Spinal cord (tissue), 10 donors: ENCODE measurements around the gene ATXN1. TPM values are rescaled to one million over a fixed set of nuclear protein-coding genes. Genes with fewer than 3 reads are reported as not detected.
A peak's percentile ranks its signal among the peaks of the same experiment; 100 is the strongest.

Experiments
- DNase-seq, 6 donors: peaks; one replicate each; pipeline versions ENCODE4 v3.0.0 to v3.0.0-alpha.2; 2013 to 2015; ENCODE audit warnings: low spot score in 6 of 6, low read depth in 4 of 6
- H3K27ac ChIP-seq: one replicate; pipeline ENCODE4 v1.5.1; 2013; ENCODE audit warnings: low read depth, low read length, control low read depth
- H3K27me3 ChIP-seq: one replicate; pipeline ENCODE4 v1.6.1; 2013; ENCODE audit warnings: low read length; ENCODE audit not compliant: control insufficient read depth, insufficient read depth
- H3K36me3 ChIP-seq: one replicate; pipeline ENCODE4 v1.6.1; 2013; ENCODE audit warnings: low read length; ENCODE audit not compliant: control insufficient read depth, insufficient read depth
- H3K4me1 ChIP-seq: one replicate; pipeline ENCODE4 v1.6.1; 2013; ENCODE audit warnings: low read length; ENCODE audit not compliant: control insufficient read depth, insufficient read depth
- H3K4me3 ChIP-seq: one replicate; pipeline ENCODE4 v1.5.1; 2013; ENCODE audit warnings: low read depth, low read length, control low read depth
- H3K9me3 ChIP-seq: one replicate; pipeline ENCODE4 v1.6.1; 2013; ENCODE audit warnings: low read length; ENCODE audit not compliant: control insufficient read depth, insufficient read depth
- WGBS: methylation state at CpG from one replicate; pipeline ENCODE4 v1.1.5; 2013; ENCODE audit warnings: missing lambda C conversion rate; ENCODE audit not compliant: insufficient coverage; 5-methylcytosine and 5-hydroxymethylcytosine counted together
- polyA plus RNA-seq, 2 donors: library from polyadenylated mRNA; unstranded; fragments of 120-200 nt; gene quantifications; one replicate each; pipeline ENCODE4 v1.2.1, GENCODE V29; 2013; ENCODE audit not compliant: insufficient read length in 2 of 2
- total RNA-seq, 2 donors: library from RNA; depleted of rRNA in 1 of 2; stranded (reverse); fragments of 120-200 nt in 1 of 2; fragments of >200 nt in 1 of 2; gene quantifications; one replicate each; pipeline versions ENCODE4 v1.2.3 to v1.2.4, GENCODE V29; 2013 to 2014
- donor health status: healthy.

ATXN1 gene
- total and polyA plus RNA-seq, 4 donors, result 20.2 to 50.1 (median 31.7) TPM

- H3K9me3 ChIP-seq, result no peaks in the 10 kb centered on the region
- H3K27ac ChIP-seq, result no peak overlapping the region
- no CpG with 5 or more reads among the region's 3 CpGs for WGBS
Measured at GRCh38 chr6:16431106-16431505, 330.2 kb downstream of the ATXN1 start.

GRCh38 chr6:16430391-16431089 is 330.7 kb downstream of the ATXN1 start:
- 80% methylated on average over 1 of the region's 9 CpGs for WGBS
- Histone ChIP-seq H3K9me3 (no peaks in the 10 kb centered on the region), H3K27me3 (no peaks in the 10 kb centered on the region), H3K4me3 (no peak overlapping the region), H3K27ac (no peak overlapping the region), H3K4me1 (no peaks in the 10 kb centered on the region), H3K36me3 (peaks cover 2% of the 10 kb centered on the region)
- DNase-seq, result peak in 1 of 6 donors; percentile 66

More at GRCh38 chr6:16431106-16431505, 330.2 kb downstream of the ATXN1 start:
- Histone ChIP-seq H3K4me1 (no peaks in the 10 kb centered on the region), H3K36me3 (peaks cover 2% of the 10 kb centered on the region), H3K4me3 (no peak overlapping the region), H3K27me3 (no peaks in the 10 kb centered on the region)
- DNase-seq, result peak in 1 of 6 donors; percentile 77

- H3K9me3 ChIP-seq, result no peaks in the 10 kb centered on the region
Measured at GRCh38 chr6:16429669-16430068, 331.6 kb downstream of the ATXN1 start.

GRCh38 chr6:16427124-16427523 is 334.1 kb downstream of the ATXN1 start:
- H3K4me1 ChIP-seq, result peaks cover 9% of the 10 kb centered on the region
- no peak overlapping the region for H3K27ac ChIP-seq
- H3K4me3 ChIP-seq, result no peak overlapping the region
- peaks cover 2% of the 10 kb centered on the region for H3K36me3 ChIP-seq
- H3K9me3 ChIP-seq, result no peaks in the 10 kb centered on the region
- DNase-seq, result no peak
- no peaks in the 10 kb centered on the region for H3K27me3 ChIP-seq
- WGBS, result 100% methylated on average over 1 of the region's 6 CpGs

More at GRCh38 chr6:16429669-16430068, 331.6 kb downstream of the ATXN1 start:
- H3K4me1 ChIP-seq, result peaks cover 1% of the 10 kb centered on the region
- H3K36me3 ChIP-seq, result peaks cover 2% of the 10 kb centered on the region
- no peak overlapping the region for H3K27ac ChIP-seq
- no peaks in the 10 kb centered on the region for H3K27me3 ChIP-seq
- WGBS, result 97% methylated on average over 5 of the region's 10 CpGs
- no peak for DNase-seq
- H3K4me3 ChIP-seq, result no peak overlapping the region

- Histone ChIP-seq H3K4me3 (no peak overlapping the region), H3K36me3 (peaks cover 2% of the 10 kb centered on the region), H3K27ac (no peak overlapping the region), H3K4me1 (peaks cover 9% of the 10 kb centered on the region), H3K9me3 (no peaks in the 10 kb centered on the region), H3K27me3 (no peaks in the 10 kb centered on the region)
- 84% methylated on average over 3 of the region's 4 CpGs for WGBS
- peak in 1 of 6 donors; percentile 96 for DNase-seq
Measured at GRCh38 chr6:16425881-16426615, 335.2 kb downstream of the ATXN1 start.

GRCh38 chr6:16421462-16421960 is 339.7 kb downstream of the ATXN1 start:
- Histone ChIP-seq H3K36me3 (peaks cover 2% of the 10 kb centered on the region), H3K4me1 (peaks cover 13% of the 10 kb centered on the region), H3K27ac (no peak overlapping the region), H3K27me3 (no peaks in the 10 kb centered on the region), H3K9me3 (no peaks in the 10 kb centered on the region), H3K4me3 (no peak overlapping the region)
- no peak for DNase-seq
- WGBS, result 75% methylated on average over 5 of the region's 6 CpGs

- Histone ChIP-seq H3K4me3 (no peak overlapping the region), H3K9me3 (no peaks in the 10 kb centered on the region), H3K27me3 (no peaks in the 10 kb centered on the region), H3K36me3 (no peaks in the 10 kb centered on the region), H3K4me1 (peaks cover 13% of the 10 kb centered on the region), H3K27ac (peak overlapping the region; percentile 6)
- no CpG with 5 or more reads among the region's 7 CpGs for WGBS
- peak in 2 of 6 donors; percentile 60 to 89 for DNase-seq
Measured at GRCh38 chr6:16420715-16421461, 340.4 kb downstream of the ATXN1 start.

GRCh38 chr6:16420337-16420714 is 340.9 kb downstream of the ATXN1 start:
- Histone ChIP-seq H3K27ac (peak overlapping the region; percentile 6), H3K4me3 (no peak overlapping the region), H3K27me3 (no peaks in the 10 kb centered on the region), H3K36me3 (no peaks in the 10 kb centered on the region), H3K9me3 (no peaks in the 10 kb centered on the region), H3K4me1 (peaks cover 13% of the 10 kb centered on the region)
- no CpG with 5 or more reads among the region's 2 CpGs for WGBS
- no peak for DNase-seq

- Histone ChIP-seq H3K4me1 (peaks cover 12% of the 10 kb centered on the region), H3K27ac (no peak overlapping the region), H3K4me3 (no peak overlapping the region), H3K27me3 (no peaks in the 10 kb centered on the region), H3K36me3 (no peaks in the 10 kb centered on the region), H3K9me3 (no peaks in the 10 kb centered on the region)
- peak in 1 of 6 donors; percentile 84 for DNase-seq
- 94% methylated on average over 2 of the region's 10 CpGs for WGBS
Measured at GRCh38 chr6:16419636-16420336, 341.5 kb downstream of the ATXN1 start.
